ENCODE data around the gene PRDM15.

Gene PRDM15

GRCh38 chr21:41760411-41760810 lies 118.7 kb downstream of the PRDM15 start:
- WGBS = 86% methylated on average over 9 of the region's 9 CpGs
- Histone ChIP-seq H2AFZ (ENCODE audit: low read depth, low read length) (no peak overlapping the region), H3K4me1 (ENCODE audit: control insufficient read depth, insufficient read depth, low read depth, low read length) (peaks cover 54% of the 10 kb centered on the region)

GRCh38 chr21:41759926-41760325 lies 119.2 kb downstream of the PRDM15 start:
- no peak overlapping the region for H4K8ac ChIP-seq (ENCODE audit: low read length)
- no peak for DNase-seq
- peaks cover 51% of the 10 kb centered on the region for H3K4me1 ChIP-seq (ENCODE audit: control insufficient read depth, insufficient read depth, low read depth, low read length)
- peaks cover 0 to 20% of the 10 kb centered on the region in 2 experiments for H3K36me3 ChIP-seq (ENCODE audit: control insufficient read depth in 1 of 2, insufficient read depth in 2 of 2, low read depth in 1 of 2, low read length in 2 of 2)
- H3K79me1 ChIP-seq (replicated peaks; ENCODE audit: low read length, poor library complexity, severe bottlenecking) = peaks cover 32% of the 10 kb centered on the region
- no peak overlapping the region for H2AK5ac ChIP-seq (ENCODE audit: low read length, severe bottlenecking)
- H3K18ac ChIP-seq (ENCODE audit: low read depth in 1 of 2, low read length in 2 of 2) = no peak overlapping the region
- H2BK15ac ChIP-seq (ENCODE audit: low read depth, poor library complexity, severe bottlenecking) = no peak overlapping the region
- H2BK5ac ChIP-seq (ENCODE audit: low read depth, low read length, poor library complexity, severe bottlenecking) = no peak overlapping the region
- no peak overlapping the region for H3K23ac ChIP-seq (ENCODE audit: low read length in 2 of 2)
- H3K4me2 ChIP-seq (ENCODE audit: low read length, poor library complexity, severe bottlenecking) = no peak overlapping the region
- no peak overlapping the region for H3K14ac ChIP-seq (ENCODE audit: low read length in 2 of 2)
- H3K27ac ChIP-seq (ENCODE audit: low read length, poor library complexity, severe bottlenecking) = no peak overlapping the region
- no peak overlapping the region for H3K4ac ChIP-seq (ENCODE audit: low read depth in 1 of 2, low read length in 2 of 2)
- H2AFZ ChIP-seq (ENCODE audit: low read depth, low read length) = no peak overlapping the region
- H2BK12ac ChIP-seq (ENCODE audit: low read length in 2 of 2) = no peak overlapping the region
- 96% methylated on average over 5 of the region's 5 CpGs for WGBS
- H3K27me3 ChIP-seq (ENCODE audit: control insufficient read depth in 1 of 2, insufficient read depth in 1 of 2, low read length in 2 of 2) = peaks cover 0 to 62% of the 10 kb centered on the region in 2 experiments
- H3K4me3 ChIP-seq (ENCODE audit: insufficient read depth in 1 of 2, low read depth in 1 of 2, low read length in 2 of 2) = no peak overlapping the region
- no peaks in the 10 kb centered on the region for H3K9me3 ChIP-seq (ENCODE audit: control insufficient read depth, low read length)
- H3K9ac ChIP-seq (ENCODE audit: low read length) = no peak overlapping the region
- no peak overlapping the region for H2BK120ac ChIP-seq (ENCODE audit: low read depth, low read length)
- no peak overlapping the region for H4K91ac ChIP-seq (ENCODE audit: low read length)

More at GRCh38 chr21:41760411-41760810, 118.7 kb downstream of the PRDM15 start:
- Histone ChIP-seq H2BK120ac (ENCODE audit: low read depth, low read length) (no peak overlapping the region), H3K4ac (ENCODE audit: low read depth in 1 of 2, low read length in 2 of 2) (no peak overlapping the region), H3K23ac (ENCODE audit: low read length in 2 of 2) (no peak overlapping the region), H4K91ac (ENCODE audit: low read length) (no peak overlapping the region), H3K18ac (ENCODE audit: low read depth in 1 of 2, low read length in 2 of 2) (no peak overlapping the region), H3K9ac (ENCODE audit: low read length) (no peak overlapping the region), H3K27me3 (ENCODE audit: control insufficient read depth in 1 of 2, insufficient read depth in 1 of 2, low read length in 2 of 2) (peaks cover 0 to 67% of the 10 kb centered on the region in 2 experiments), H2BK15ac (ENCODE audit: low read depth, poor library complexity, severe bottlenecking) (no peak overlapping the region), H3K79me1 (replicated peaks; ENCODE audit: low read length, poor library complexity, severe bottlenecking) (peaks cover 32% of the 10 kb centered on the region), H3K14ac (ENCODE audit: low read length in 2 of 2) (no peak overlapping the region), H3K27ac (ENCODE audit: low read length, poor library complexity, severe bottlenecking) (no peak overlapping the region), H4K8ac (ENCODE audit: low read length) (no peak overlapping the region), H3K4me2 (ENCODE audit: low read length, poor library complexity, severe bottlenecking) (no peak overlapping the region), H3K9me3 (ENCODE audit: control insufficient read depth, low read length) (no peaks in the 10 kb centered on the region), H2AK5ac (ENCODE audit: low read length, severe bottlenecking) (no peak overlapping the region), H2BK12ac (ENCODE audit: low read length in 2 of 2) (no peak overlapping the region), H3K36me3 (ENCODE audit: control insufficient read depth in 1 of 2, insufficient read depth in 2 of 2, low read depth in 1 of 2, low read length in 2 of 2) (peaks cover 0 to 16% of the 10 kb centered on the region in 2 experiments), H3K4me3 (ENCODE audit: insufficient read depth in 1 of 2, low read depth in 1 of 2, low read length in 2 of 2) (no peak overlapping the region), H2BK5ac (ENCODE audit: low read depth, low read length, poor library complexity, severe bottlenecking) (no peak overlapping the region)
- no peak for DNase-seq

- Histone ChIP-seq H2BK15ac (ENCODE audit: low read depth, poor library complexity, severe bottlenecking) (no peak overlapping the region), H4K91ac (ENCODE audit: low read length) (no peak overlapping the region), H3K4me2 (ENCODE audit: low read length, poor library complexity, severe bottlenecking) (no peak overlapping the region), H3K4me1 (ENCODE audit: control insufficient read depth, insufficient read depth, low read depth, low read length) (peaks cover 52% of the 10 kb centered on the region), H3K9ac (ENCODE audit: low read length) (no peak overlapping the region), H3K36me3 (ENCODE audit: control insufficient read depth in 1 of 2, insufficient read depth in 2 of 2, low read depth in 1 of 2, low read length in 2 of 2) (peaks cover 0 to 25% of the 10 kb centered on the region in 2 experiments), H3K4me3 (ENCODE audit: insufficient read depth in 1 of 2, low read depth in 1 of 2, low read length in 2 of 2) (no peak overlapping the region), H4K8ac (ENCODE audit: low read length) (no peak overlapping the region), H3K79me1 (replicated peaks; ENCODE audit: low read length, poor library complexity, severe bottlenecking) (peaks cover 34% of the 10 kb centered on the region), H2BK12ac (ENCODE audit: low read length in 2 of 2) (no peak overlapping the region), H3K18ac (ENCODE audit: low read depth in 1 of 2, low read length in 2 of 2) (no peak overlapping the region), H3K4ac (ENCODE audit: low read depth in 1 of 2, low read length in 2 of 2) (no peak overlapping the region), H3K9me3 (ENCODE audit: control insufficient read depth, low read length) (no peaks in the 10 kb centered on the region), H3K14ac (ENCODE audit: low read length in 2 of 2) (no peak overlapping the region), H2BK5ac (ENCODE audit: low read depth, low read length, poor library complexity, severe bottlenecking) (no peak overlapping the region), H2AFZ (ENCODE audit: low read depth, low read length) (no peak overlapping the region), H2AK5ac (ENCODE audit: low read length, severe bottlenecking) (no peak overlapping the region), H3K27ac (ENCODE audit: low read length, poor library complexity, severe bottlenecking) (no peak overlapping the region), H2BK120ac (ENCODE audit: low read depth, low read length) (no peak overlapping the region), H3K23ac (ENCODE audit: low read length in 2 of 2) (no peak overlapping the region), H3K27me3 (ENCODE audit: control insufficient read depth in 1 of 2, insufficient read depth in 1 of 2, low read length in 2 of 2) (peaks cover 0 to 56% of the 10 kb centered on the region in 2 experiments)
- no peak for DNase-seq
- WGBS = 84% methylated on average over 11 of the region's 11 CpGs
These were observed 119.8 kb downstream of the PRDM15 start for GRCh38 chr21:41759214-41759840.

- peaks cover 0 to 49% of the 10 kb centered on the region in 2 experiments for H3K27me3 ChIP-seq (ENCODE audit: control insufficient read depth in 1 of 2, insufficient read depth in 1 of 2, low read length in 2 of 2)
- peaks cover 50% of the 10 kb centered on the region for H3K4me1 ChIP-seq (ENCODE audit: control insufficient read depth, insufficient read depth, low read depth, low read length)
- H4K91ac ChIP-seq (ENCODE audit: low read length) = no peak overlapping the region
- no peak overlapping the region for H3K9ac ChIP-seq (ENCODE audit: low read length)
- H3K36me3 ChIP-seq (ENCODE audit: control insufficient read depth in 1 of 2, insufficient read depth in 2 of 2, low read depth in 1 of 2, low read length in 2 of 2) = peaks cover 0 to 26% of the 10 kb centered on the region in 2 experiments
- H3K18ac ChIP-seq (ENCODE audit: low read depth in 1 of 2, low read length in 2 of 2) = no peak overlapping the region
- H2AK5ac ChIP-seq (ENCODE audit: low read length, severe bottlenecking) = no peak overlapping the region
- H3K4me3 ChIP-seq (ENCODE audit: insufficient read depth in 1 of 2, low read depth in 1 of 2, low read length in 2 of 2) = no peak overlapping the region
- H3K4ac ChIP-seq (ENCODE audit: low read depth in 1 of 2, low read length in 2 of 2) = no peak overlapping the region
- no peaks in the 10 kb centered on the region for H3K9me3 ChIP-seq (ENCODE audit: control insufficient read depth, low read length)
- no peak overlapping the region for H2BK12ac ChIP-seq (ENCODE audit: low read length in 2 of 2)
- H2BK15ac ChIP-seq (ENCODE audit: low read depth, poor library complexity, severe bottlenecking) = no peak overlapping the region
- no peak overlapping the region for H3K4me2 ChIP-seq (ENCODE audit: low read length, poor library complexity, severe bottlenecking)
- no peak overlapping the region for H3K23ac ChIP-seq (ENCODE audit: low read length in 2 of 2)
- H3K27ac ChIP-seq (ENCODE audit: low read length, poor library complexity, severe bottlenecking) = no peak overlapping the region
- no peak overlapping the region for H2AFZ ChIP-seq (ENCODE audit: low read depth, low read length)
- H4K8ac ChIP-seq (ENCODE audit: low read length) = no peak overlapping the region
- DNase-seq = no peak
- peaks cover 35% of the 10 kb centered on the region for H3K79me1 ChIP-seq (replicated peaks; ENCODE audit: low read length, poor library complexity, severe bottlenecking)
- H2BK5ac ChIP-seq (ENCODE audit: low read depth, low read length, poor library complexity, severe bottlenecking) = no peak overlapping the region
- H3K14ac ChIP-seq (ENCODE audit: low read length in 2 of 2) = no peak overlapping the region
- H2BK120ac ChIP-seq (ENCODE audit: low read depth, low read length) = no peak overlapping the region
- WGBS = 72% methylated on average over 5 of the region's 5 CpGs
These were observed 120.6 kb downstream of the PRDM15 start for GRCh38 chr21:41758550-41758949.

All from mesenchymal stem cell (in vitro differentiated cells and primary cell).